ENCODE data around the gene STARD13. TPM values are rescaled to one million over a fixed set of nuclear protein-coding genes. Genes with fewer than 3 reads are reported as not detected.
A peak's percentile ranks its signal among the peaks of the same experiment; 100 is the strongest.

Gene STARD13
- total RNA-seq, 1 donor from 2014 or later = 61.0 TPM

DNA sequence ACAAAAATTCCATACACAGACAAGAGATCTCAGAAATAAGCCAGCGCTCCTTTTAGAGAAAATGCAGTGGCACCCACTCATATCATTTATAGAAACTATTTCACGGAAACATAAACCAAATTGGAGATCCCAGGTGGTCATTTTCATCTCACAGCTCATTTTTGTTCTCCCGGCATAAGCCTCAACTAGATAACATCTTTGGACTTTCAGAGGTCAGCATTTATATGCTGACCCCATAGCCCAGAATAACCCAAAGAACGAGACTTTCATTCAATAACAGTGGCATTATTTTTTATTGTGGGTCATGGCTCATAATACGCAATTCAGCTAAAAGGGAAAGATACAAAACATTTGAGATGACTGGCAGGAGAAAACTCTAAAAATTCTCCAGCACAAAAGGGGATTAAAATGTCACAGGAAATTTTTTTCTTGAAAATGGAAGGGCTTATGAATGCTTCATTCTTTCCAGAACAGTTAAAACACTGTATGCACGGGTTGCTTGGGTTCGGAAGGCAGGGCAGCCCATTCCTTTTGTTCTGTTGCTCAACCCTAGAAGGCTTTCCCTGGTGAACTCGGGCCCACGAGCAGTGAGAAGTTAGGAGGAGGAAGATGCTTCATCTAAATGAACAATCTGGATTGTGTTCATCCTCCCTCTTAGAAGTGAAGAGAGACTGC, 24.0 kb downstream of the STARD13 start:
- Histone ChIP-seq H3K36me3 (no peaks in the 10 kb centered on the region), H3K9me3 (no peaks in the 10 kb centered on the region), H3K27me3 (ENCODE audit: low read depth) (no peaks in the 10 kb centered on the region), H3K4me3 (no peak overlapping the region), H3K4me1 (peaks cover 85% of the 10 kb centered on the region), H3K27ac (peak overlapping the region; percentile 12)
- intact Hi-C loops (cut with DNase I) = no loop called here
- no peak for TF ChIP-seq CTCF (IDR thresholded peaks at IDR 0.05)
- ATAC-seq = no peak
- DNase-seq = no peak

DNA sequence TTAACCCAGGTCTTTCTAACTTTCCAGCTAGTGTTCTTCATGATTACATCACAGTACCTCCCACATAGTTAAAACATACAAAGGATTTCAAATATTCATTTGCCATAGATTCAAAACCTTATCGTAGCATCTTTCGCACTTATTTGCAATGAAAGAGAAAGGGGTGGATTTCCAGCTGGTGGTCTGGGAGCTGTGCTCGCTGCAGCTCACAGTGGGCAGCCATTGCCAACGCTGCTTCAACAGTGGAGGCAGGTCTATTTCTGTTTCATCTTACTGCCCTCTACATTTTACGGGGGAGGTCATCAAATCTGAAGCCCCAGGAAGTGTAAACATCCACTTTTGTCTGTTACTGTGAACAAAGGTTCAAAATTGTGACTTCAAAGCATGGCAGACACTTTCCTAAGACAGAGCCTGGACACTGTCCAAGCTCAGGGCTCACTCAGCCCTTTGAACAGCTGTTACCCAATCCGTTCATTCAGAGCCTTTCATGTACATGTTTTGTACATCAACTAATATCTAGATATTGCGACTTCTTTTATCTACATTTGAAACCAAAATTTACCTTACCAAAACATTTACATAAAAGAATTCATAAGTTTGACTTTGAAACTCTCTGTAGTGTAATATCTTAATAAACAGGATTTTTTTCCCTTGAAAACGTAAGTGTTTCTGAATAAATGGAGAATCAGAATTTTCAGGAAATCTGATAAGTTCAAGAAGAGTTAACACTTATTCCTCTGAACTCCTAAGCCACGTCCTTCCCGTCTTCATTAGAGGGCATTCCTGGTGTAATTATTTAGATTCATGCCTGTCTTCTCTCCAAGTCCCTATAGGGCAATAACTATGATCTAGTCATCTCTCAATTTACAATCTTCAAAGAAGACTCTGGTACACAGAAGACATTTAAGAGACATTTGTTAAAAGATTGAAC, 25.1 kb downstream of the STARD13 start:
- no peaks in the 10 kb centered on the region for H3K36me3 ChIP-seq
- ATAC-seq (peak in 1 of 2 donors; percentile 34), DNase-seq (no peak)
- no peak for TF ChIP-seq CTCF (IDR thresholded peaks at IDR 0.05)
- H3K27ac ChIP-seq = peak overlapping the region; percentile 43
- intact Hi-C loops (cut with DNase I) = no loop called here
- H3K27me3 ChIP-seq (ENCODE audit: low read depth) = no peaks in the 10 kb centered on the region
- peaks cover 86% of the 10 kb centered on the region for H3K4me1 ChIP-seq
- no peaks in the 10 kb centered on the region for H3K9me3 ChIP-seq
- H3K4me3 ChIP-seq = no peak overlapping the region

DNA sequence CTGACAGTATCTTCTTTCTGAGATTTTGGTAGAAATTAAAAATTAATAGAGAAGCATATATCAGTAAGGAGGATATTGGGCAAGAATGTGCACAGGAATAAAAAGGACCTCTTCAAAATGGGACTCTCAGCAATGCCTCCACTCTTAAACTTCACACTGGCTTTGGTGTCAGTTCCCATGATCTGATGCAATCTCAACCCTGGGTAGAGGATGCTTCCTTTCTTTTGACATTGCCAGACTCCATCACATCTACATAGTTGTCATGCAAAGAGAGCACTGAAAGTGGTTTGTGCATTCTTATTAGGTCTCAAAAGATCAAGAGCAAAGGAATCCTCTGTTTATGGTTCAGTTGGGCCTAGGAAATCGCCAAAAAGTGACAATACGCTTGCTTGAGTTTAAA, 26.3 kb downstream of the STARD13 start:
- ATAC-seq = no peak
- H3K4me3 ChIP-seq = no peak overlapping the region
- peak overlapping the region; percentile 56 for H3K27ac ChIP-seq
- H3K4me1 ChIP-seq = peaks cover 76% of the 10 kb centered on the region
- DNase-seq = no peak
- no peaks in the 10 kb centered on the region for H3K27me3 ChIP-seq (ENCODE audit: low read depth)
- H3K36me3 ChIP-seq = no peaks in the 10 kb centered on the region
- no peak for TF ChIP-seq CTCF (IDR thresholded peaks at IDR 0.05)
- intact Hi-C loops (cut with DNase I) = no loop called here
- H3K9me3 ChIP-seq = no peaks in the 10 kb centered on the region

GRCh38 chr13:33258808-33259193, 26.8 kb downstream of the STARD13 start:
- no peak for TF ChIP-seq CTCF (IDR thresholded peaks at IDR 0.05)
- Histone ChIP-seq H3K36me3 (no peaks in the 10 kb centered on the region), H3K9me3 (no peaks in the 10 kb centered on the region), H3K27me3 (ENCODE audit: low read depth) (no peaks in the 10 kb centered on the region), H3K4me1 (peaks cover 71% of the 10 kb centered on the region), H3K27ac (peak overlapping the region; percentile 56), H3K4me3 (no peak overlapping the region)
- intact Hi-C loops (cut with DNase I) = no loop called here
- no peak for DNase-seq
- no peak for ATAC-seq

GRCh38 chr13:33257841-33258807, 27.4 kb downstream of the STARD13 start:
- ATAC-seq (peak; percentile 29 to 52), DNase-seq (no peak)
- H3K27me3 ChIP-seq (ENCODE audit: low read depth) = no peaks in the 10 kb centered on the region
- H3K27ac ChIP-seq = peak overlapping the region; percentile 56
- intact Hi-C loops (cut with DNase I) = no loop called here
- H3K36me3 ChIP-seq = no peaks in the 10 kb centered on the region
- H3K4me1 ChIP-seq = peaks cover 64% of the 10 kb centered on the region
- TF ChIP-seq CTCF (IDR thresholded peaks at IDR 0.05) = no peak
- no peaks in the 10 kb centered on the region for H3K9me3 ChIP-seq
- H3K4me3 ChIP-seq = no peak overlapping the region

Measured in lower lobe of right lung (tissue), 2 donors.